HG03521 (cell line): ENCODE data around the gene SLX4.

ENCODE experiments used
- ATAC-seq: cut with Tn5 transposase; IDR thresholded peaks from one replicate; pipeline ENCODE4 v1.9.1; 2021; ENCODE audit warnings: mild to moderate bottlenecking, moderate library complexity; ENCODE audit not compliant: unreplicated experiment

The SLX4 gene

DNA sequence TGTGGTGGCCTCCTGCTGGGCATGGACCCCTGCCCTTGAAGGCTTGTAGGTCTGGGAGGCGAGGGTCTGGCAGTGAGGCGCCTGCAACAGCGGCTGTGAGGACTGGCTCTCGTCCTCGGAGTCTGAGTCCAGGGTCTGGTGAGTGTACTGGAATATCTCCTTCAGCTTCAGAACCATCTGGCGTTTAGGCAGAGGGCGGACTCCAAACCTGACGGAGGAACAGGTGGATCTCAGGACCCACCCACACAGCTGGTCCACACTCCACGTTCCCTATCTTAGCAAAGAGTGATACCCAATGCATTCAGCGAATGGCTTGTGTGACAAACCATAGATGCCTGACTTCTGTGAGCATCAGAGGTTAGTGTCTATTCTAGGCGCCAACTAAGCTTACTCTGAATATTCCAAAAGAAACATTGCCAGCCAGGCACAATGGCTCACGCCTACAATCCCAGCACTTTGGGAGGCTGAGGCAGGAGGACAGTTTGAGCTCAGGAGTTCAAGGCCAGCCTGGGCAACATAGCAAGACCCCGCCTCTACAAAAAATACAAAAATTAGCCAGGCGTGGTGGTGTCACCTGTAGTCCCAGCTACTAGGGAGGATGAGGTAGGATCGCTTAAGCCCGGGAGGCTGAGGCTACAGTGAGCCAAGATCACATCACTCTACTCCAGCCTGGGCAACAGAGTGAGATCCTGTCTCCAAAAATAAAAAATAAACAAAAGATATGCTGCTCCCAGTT, 27.9 kb downstream of the SLX4 start:
- ATAC-seq, result no peak

DNA sequence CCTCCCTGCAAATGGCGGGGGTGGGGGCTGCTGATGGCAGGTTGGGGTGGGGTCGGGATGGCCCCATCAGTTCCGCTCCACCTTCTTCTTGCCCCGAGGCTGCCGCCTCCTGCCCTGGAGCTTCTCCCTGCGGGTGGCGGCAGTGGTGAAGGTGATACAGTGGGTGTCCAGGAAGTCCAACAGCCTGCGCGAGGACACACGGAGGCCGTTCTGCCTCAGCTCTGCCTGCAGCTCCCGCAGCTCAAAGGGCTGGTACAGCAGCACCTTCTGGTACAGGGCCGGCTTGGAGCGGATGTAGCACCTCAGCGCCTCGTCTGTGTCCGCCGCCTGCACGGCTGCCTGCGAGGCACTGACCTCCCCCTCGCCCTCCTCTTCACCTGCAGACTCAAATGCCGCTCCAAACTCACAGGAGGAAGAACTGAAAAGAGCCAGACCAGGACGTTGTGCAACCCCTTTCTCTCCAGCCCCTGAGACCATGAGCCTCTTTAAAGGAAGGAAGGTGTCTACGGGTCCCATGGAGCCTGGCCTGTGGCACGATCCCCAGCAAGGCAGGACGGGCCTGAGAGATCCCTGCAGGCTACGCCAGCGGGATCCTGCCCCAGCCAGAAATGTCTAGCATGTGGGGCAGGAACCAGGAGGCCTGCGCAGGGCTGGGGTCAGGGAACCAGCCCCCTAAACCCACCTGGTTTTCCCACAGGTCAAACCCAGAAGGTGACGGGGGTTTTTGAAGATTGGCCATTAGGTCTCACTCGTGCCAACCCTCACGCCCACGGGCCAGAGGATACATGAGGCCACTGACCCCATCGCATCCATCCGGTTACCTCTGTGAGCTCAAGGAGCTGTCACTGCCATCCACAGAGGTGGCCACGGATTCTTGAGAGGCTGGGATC, 28.9 kb downstream of the SLX4 start:
- ATAC-seq, result no peak

DNA sequence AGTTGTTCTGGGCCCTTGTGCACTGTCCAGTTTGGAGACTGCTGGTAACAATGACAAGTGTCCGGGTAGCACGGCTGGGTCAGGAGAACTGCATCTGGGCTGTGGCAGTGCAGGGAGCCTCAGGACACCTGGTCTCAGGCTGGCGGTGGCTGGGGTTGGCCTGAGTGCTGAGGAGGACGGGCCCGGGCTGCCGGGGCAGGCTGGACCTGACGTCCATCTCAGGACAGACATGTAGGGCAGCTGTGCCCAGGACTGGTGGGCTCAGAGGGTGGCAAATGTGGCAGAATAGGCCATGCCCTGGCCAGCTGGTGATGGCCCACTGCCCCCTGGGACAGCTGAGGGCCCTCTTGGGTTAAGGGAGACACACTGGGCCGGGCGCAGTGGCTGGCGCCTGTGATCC, 30.0 kb downstream of the SLX4 start:
- ATAC-seq, result no peak

DNA sequence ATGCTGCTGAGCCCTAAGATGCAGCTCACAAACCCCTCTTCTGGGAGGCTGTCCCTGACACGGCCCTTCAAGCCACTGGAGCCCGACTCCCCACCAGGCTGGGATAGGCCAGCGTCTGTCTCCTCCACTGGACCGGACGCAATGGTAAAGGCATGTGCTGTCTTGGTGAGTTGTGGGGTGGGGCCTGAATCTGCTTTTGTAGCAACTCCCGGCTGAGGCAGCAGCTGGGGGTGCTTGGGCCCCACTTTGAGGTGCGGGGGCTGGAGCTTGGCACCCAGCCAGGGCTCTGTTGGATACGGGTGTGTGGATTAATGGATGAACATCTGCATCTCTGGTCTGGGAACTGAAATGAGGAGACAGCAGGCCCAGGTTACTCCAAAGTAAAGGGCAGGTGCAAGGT, 30.7 kb downstream of the SLX4 start:
- ATAC-seq, result no peak

DNA sequence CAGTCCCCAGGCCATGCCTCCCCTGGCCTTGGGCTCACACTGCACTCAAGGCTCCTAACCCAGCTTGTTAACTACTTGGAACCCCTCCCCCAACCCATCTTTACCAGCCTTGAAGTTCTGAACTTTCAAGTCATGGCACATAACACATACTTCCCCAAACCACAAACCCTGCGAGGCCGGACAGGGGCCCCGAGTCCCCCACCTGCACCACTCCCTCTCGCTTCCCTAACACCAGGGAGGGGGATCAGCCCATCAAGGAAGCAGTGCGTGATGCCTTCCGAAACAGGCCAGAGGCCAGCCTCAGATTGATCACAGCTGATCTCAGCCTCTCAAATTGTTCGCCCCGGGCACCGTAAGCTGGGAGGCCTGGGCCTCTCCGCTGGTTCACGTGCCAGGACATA, 31.2 kb downstream of the SLX4 start:
- ATAC-seq, result no peak

DNA sequence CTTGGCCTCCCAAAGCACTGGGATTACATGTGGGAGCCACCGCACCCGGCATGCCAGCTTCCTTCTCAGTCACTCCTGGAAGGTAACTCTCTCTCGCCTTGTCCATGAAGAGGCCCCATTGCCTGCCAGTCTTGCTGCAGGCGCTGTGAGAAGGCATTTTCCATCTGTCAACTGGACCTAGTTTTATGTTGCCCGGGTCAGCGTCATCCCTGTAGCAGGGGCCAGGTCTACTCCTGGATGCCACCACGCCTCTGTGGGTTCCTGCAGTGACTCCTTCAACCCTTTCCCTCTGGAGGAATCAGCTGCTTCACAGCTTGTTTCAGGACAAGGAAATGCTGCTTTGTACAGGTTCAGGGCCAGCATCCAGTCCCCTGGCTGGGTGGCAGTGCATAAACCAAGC, 31.6 kb downstream of the SLX4 start:
- ATAC-seq, result no peak

DNA sequence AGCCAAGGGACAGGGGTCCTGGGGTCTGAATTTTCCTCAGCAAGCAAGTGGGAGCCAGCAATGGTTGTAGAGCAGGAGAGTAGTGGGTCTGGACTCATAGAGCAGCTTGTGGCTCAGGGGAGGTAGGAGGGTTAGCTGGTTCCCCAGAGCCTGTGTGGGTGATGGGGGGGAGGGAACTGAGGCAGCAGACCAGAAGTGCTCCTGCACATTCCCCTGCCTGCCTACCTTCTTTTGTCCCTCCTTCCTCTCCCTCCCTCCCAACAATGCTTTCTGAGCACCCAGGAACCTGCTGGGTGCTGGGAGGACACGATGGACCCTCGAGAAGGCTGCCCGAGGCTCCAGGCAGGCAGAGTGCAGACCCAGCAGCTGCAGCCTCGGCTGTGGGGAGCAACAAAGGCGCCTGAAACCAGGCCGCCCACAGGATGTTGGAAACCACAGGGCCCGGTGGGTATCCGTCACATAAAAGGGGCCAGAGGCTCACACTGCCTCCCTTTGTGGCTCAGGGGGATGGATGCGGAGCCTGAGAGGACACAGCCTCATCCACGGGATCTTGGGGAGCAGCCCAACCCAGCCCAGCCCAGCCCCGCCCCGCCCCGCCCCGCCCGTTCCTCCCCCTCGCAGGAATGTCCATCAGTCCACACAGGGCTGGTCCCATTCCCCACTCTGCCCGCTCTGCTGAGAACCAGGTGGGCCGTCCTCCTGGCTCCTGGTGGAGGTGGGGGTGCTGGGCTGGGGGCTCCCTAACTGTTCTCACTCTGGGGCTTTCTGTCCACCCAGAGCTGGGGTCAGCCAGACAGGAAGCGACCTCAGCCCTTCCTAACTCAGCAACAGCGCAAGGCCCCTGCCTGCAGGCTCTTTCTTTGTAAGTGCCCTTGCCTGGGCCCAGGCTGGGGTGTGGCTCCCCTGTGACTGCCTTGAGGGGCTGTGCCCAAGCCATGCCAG, 32.5 kb downstream of the SLX4 start:
- peak; percentile 61 for ATAC-seq

DNA sequence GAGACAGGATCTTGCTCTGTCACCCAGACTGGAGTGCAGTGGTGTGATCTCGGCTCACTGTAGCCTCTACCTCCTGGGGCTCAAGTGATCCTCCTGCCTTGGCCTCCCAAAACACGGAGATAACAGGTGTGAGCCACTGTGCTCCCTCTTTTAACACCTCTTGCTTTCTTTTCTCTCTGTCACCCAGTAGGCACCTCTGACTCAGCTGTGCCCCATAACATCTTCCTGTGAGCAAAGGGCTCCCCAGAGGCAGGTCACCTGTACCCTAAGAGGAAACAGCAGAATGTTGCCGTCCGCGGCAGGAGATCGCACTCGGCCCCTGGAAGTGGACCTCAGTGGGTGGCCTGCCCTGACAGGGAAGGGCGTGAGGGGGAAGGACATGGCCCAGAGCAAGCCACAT, 33.3 kb downstream of the SLX4 start:
- no peak for ATAC-seq

DNA sequence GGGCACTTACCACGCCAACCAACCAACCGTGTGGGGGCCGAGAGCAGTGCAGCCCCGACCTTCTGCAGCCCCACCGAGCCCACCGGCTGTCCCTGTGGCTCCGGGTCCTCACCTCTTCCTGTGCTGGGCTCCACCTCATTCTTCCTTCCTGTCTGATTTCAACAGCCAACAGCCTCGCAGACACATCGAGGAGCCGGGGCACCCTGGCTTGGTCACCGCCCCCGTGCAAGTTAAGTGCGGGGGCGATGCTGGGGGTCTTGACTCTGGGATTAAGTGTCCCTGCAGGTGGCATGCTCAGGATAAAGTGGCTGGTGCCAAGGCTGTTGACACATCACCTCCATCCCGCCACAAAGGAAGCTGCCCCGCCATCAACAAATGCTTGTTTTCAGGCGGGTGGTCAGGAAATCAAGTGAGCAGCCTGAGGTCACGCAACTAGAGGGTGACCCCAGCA, 34.1 kb downstream of the SLX4 start, which contains the start of gene NLRC3:
NLRC3 (minus strand) TSS at position 102 of the 451 bp plus-strand sequence. CDS start 12,367 bp downstream, outside the sequence.
- no peak for ATAC-seq

DNA sequence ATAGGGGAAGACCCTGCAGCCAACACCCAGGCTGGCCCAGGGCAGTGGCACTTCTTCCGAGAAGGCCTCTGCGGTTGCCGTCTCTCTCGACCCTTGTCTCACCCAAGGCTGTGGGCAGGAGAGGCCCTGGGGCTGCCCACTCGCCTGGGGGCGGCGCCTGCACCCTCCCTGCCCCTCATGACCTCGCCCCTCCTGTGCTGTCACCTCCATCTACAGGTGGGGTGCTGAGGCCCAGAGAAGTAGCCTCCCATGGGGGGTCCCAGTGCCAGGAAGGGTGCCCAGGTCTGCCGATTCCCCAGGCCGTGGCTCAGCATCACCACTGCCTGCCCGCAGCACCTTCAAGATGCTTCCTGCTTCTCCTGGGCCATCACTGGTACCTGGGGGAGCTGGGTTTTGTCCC, 35.2 kb downstream of the SLX4 start:
- ATAC-seq, result no peak

DNA sequence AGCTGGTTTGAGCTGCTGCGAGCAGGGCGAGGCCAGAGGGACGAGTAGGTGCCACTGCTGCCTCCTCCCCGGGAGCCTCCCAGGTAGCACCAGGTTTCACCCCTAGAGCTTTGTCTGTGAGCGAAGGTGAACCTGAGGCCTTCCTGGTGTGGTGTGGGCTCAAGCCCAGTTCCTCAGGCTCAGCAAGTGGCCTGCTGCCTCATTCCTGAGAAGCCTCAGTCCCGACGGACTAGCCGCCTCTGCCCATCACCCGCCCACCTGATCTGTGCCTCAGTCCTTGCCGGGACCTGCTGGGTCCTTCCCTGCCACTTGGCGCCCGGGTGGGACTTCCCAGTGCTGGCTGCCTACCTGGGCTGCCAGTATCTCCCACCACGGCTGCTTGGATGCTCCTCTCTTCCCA, 35.9 kb downstream of the SLX4 start:
- no peak for ATAC-seq

DNA sequence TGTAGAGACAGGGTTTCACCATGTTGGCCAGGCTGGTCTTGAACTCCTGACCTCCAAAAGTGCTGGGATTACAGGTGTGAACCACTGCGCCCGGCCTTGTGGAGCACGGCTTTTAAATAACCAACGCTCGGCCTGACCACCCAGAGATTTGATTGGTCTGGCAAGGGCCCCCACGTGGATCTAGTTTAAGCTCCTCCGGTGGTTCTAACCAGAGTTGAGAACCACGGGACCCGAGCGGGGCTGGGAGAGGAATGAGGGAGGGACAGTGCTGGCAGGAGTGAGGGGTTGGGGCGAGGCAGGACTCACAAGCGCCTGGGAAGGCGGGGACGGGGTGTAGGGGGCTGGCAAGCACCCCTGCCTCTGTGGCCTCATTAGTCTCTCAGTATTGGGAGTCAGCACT, 37.2 kb downstream of the SLX4 start:
- ATAC-seq, result no peak

DNA sequence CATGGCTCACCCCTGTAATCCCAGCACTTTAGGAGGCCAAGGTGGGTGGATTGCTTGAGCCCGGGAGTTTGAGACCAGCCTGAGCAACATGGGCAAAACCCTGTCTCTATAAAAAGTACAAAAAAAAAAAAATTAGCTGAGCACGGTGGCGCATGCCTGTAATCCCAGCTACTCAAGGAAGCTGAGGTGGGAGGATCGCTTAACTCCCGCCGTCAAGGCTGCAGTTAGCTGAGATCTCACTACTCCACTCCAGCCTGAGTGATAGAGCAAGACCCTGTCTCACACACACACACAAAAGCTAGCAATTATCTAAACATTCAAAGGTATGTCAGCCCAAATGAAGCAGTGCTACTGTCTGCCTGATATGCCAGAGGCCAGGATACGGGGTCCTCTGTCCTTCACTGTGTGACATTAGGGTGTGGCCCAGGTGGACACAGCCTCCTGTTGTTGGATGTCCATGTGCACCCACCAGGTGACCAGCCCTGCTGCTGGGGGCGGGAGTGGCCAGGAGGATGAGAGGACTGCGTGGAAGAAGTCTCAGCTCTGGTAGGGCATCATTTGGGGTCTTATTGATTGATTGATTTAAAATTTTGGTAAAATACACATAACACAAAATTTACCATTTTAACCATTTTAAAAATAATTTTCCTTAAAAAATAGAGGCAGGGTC, 38.1 kb downstream of the SLX4 start:
- no peak for ATAC-seq

DNA sequence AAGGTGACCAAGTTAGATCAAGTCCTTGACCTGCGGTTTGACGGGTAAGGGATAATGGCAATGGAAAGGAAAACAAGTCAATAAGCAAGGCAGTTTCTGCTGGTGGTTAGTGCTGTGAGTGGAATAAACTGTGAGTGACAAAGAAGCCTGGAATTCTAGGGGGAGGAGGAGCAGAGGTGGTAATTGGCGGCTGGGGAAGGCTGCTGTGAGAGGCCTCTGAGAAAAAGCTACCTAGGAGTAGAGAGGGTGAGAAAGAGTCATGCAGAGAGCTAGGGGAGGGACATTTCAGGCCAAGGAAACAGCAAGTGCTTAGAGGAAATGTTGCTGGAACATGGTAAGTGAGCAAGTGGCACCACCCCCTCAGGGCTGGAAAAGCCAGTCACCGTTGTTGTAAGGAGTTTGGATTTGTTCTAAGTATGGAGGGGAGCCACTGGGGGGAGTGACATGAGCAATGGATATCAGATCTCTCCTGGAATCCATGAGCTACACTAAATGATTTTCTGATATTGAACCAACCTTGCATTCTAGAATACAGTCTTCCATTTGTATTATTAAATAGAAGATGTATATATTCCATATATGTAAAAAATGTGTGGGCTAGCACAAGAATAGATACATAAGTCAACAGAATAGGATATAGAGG, 40.9 kb downstream of the SLX4 start:
- ATAC-seq, result no peak

DNA sequence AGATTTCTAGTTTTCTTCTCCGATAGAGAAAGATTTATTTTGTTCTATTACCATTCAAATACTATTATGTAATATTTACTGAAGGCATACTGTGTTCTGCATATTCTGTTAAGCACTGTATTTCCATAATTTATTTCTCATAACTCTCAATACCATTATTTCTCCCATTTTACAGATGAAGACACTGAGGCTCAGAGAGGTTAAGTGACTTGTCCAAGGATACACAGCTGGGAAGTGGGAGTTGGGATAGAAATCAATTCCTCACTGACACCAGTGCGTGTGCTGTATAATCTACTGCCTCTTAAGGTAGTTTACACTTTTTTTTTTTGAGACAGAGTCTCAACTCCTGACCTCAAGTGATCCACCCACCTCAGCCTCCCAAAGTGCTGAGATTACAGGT, 41.6 kb downstream of the SLX4 start:
- ATAC-seq, result no peak

DNA sequence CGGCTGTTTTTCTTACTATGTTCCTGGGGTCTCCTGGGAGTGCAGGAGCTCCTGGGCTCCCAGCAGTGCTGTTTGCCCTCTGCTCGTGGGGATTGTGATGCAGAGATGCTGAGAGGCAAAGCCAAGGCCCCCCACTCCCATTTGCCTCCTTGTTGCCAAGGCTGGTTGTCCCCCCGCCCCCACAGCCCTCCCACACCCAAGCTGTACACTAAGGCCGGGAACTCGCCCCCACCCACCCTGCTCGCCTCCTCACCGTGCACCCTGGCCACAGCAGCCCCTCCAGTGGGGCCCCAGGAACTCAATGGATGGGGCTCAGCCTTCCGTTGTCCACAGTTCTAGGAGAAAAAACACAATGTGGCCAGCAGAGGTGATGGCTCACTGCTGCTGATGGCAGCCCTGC, 44.4 kb downstream of the SLX4 start:
- no peak for ATAC-seq

DNA sequence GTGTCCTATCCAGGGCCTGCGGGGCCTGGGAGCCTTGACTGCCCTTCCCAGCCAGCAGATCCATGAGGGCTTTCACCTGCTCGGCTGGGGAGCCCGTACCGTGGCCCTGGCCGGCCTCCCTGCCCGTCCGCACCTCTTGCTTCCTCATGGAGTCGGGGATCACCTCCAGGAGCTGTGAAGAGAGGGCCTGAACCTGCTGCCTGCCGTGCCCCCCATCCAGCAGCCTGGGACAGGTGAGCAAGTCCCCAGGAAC, 46.6 kb downstream of the SLX4 start:
- no peak for ATAC-seq

DNA sequence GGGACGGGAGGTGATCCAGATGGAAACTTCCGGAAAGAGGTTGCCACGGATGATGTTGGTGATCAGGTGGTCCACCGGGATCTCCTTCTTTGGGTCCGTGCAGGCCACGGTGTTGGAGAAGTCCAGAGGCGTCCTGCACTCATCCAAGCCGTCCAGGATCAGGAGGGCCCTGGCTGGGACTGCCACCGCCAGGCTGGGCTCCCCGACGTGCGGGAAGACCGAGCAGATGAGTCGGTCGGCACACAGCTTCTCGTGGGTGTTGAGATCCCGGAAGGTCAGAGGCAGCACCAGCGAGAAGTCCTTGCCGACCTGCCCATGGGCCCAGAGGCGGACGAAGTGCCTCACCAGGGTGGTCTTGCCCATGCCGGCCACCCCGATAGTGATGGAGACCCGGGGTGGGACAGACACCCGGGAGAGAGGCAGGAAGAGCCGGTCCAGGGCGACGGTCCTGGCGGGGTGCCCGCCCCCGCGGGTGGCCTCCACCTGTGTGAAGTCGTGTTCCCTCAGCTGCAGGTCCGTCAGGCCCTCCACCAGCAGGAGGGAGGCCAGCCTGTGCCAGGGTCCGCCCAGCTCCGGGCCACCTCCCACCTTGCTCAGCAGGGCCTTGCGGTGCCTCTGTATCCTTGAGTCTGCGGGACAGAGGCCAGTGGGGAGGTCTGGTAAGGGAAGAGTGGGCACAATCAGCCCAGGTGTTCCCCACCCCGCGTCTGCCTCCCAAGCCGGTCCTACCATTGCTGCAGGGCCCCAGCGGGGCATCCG, 47.1 kb downstream of the SLX4 start:
- ATAC-seq, result no peak

DNA sequence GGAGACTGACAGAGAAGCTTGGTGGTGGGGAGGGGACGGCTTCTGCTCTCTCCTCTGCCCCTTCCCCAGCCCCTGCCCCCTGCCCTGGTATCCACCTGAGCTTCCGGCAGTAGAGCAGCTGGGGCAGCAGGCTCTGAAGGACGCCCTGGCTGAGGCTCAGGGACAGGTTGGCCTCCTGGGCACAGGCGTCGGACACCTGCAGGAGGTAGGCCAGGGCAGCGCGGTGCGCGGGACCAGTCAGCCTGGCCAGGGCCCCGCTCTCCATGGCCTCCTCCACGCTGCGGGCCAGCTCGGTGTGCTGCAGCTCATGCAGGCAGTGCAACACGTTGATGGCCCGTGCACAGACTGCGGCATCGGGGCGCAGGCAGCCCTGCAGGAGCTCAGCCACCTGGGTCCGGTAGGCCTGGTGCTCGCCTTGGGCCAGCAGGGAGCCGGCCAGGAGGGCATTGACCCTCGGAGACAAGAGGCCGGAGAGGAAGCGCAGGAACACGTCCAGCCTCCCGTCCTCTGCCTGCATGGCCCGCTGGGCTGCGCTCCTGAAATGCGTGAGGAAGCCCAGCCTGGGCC, 48.4 kb downstream of the SLX4 start:
- ATAC-seq, result no peak
